Epithelial cell of proximal tubule (primary cell): Measurements from ENCODE around the gene ZC3H13. TPM values are rescaled to one million over a fixed set of nuclear protein-coding genes. Genes with fewer than 3 reads are reported as not detected.

Source experiments
- DNase-seq: peaks from one replicate; pipeline ENCODE4 v3.0.0-alpha.2; 2011; ENCODE audit warnings: low read depth
- H3K4me3 ChIP-seq: 2 replicates; pipeline ENCODE4 v1.5.1; 2011; ENCODE audit warnings: low read depth, mild to moderate bottlenecking, low read length
- CTCF ChIP-seq: conservative IDR thresholded peaks from 2 replicates; pipeline ENCODE4 v1.5.1; 2012; ENCODE audit warnings: low read depth, mild to moderate bottlenecking, low read length
- total RNA-seq: library from RNA; depleted of rRNA; stranded (reverse); fragments of >200 nt; gene quantifications from 2 replicates; pipeline ENCODE4 v1.2.3, GENCODE V29; 2015

ZC3H13 gene
- total RNA-seq, 1 donor from 2014 or later = 16.9 TPM

- no peak for DNase-seq
- TF ChIP-seq CTCF = no peak
- H3K4me3 ChIP-seq = no peak overlapping the region
These were observed 45.1 kb upstream of the ZC3H13 start for GRCh38 chr13:46097663-46098062.

- TF ChIP-seq CTCF = no peak
- no peak overlapping the region for H3K4me3 ChIP-seq
- DNase-seq = no peak
These were observed 44.5 kb upstream of the ZC3H13 start for GRCh38 chr13:46097015-46097414.

- no peak for TF ChIP-seq CTCF
These were observed 41.9 kb upstream of the ZC3H13 start for GRCh38 chr13:46094478-46094877.

GRCh38 chr13:46088821-46089562, 36.4 kb upstream of the ZC3H13 start:
- no peak for TF ChIP-seq CTCF
- no peak for DNase-seq
- H3K4me3 ChIP-seq = no peak overlapping the region

More at GRCh38 chr13:46094478-46094877, 41.9 kb upstream of the ZC3H13 start:
- DNase-seq = no peak
- H3K4me3 ChIP-seq = no peak overlapping the region

- H3K4me3 ChIP-seq = no peak overlapping the region
- no peak for DNase-seq
- no peak for TF ChIP-seq CTCF
These were observed 34.9 kb upstream of the ZC3H13 start for GRCh38 chr13:46087481-46087880.

- TF ChIP-seq CTCF = no peak
- no peak for DNase-seq
- H3K4me3 ChIP-seq = no peak overlapping the region
These were observed 34.4 kb upstream of the ZC3H13 start for GRCh38 chr13:46086985-46087384.

- no peak overlapping the region for H3K4me3 ChIP-seq
- DNase-seq = no peak
- no peak for TF ChIP-seq CTCF
These were observed 33.9 kb upstream of the ZC3H13 start for GRCh38 chr13:46086421-46086922.
